Stomach (tissue), 9 donors: Measurements from ENCODE around the gene NTHL1. TPM values are rescaled to one million over a fixed set of nuclear protein-coding genes. Genes with fewer than 3 reads are reported as not detected.

Experiments used
- DNase-seq, 2 donors: peaks; one replicate each; pipeline versions ENCODE4 v3.0.0 to v3.0.0-alpha.2; 2013 to 2019
- H3K27ac ChIP-seq, 5 donors: fragments of 200-600 bp in 4 of 5; sonication (generic) in 4 of 5; one replicate each; pipeline ENCODE4 v1.5.1; 2013 to 2019; ENCODE audit warnings: mild to moderate bottlenecking in 1 of 5, moderate library complexity in 1 of 5
- H3K27me3 ChIP-seq, 3 donors: fragments of 200-600 bp; sonication (generic); one replicate each; pipeline ENCODE4 v1.5.1; 2017 to 2019; ENCODE audit warnings: mixed run types in 1 of 3
- H3K36me3 ChIP-seq, 4 donors: fragments of 200-600 bp; sonication (generic); 1 replicate in 3 of 4; 2 replicates in 1 of 4; pipeline ENCODE4 v1.5.1; 2016 to 2019
- H3K4me1 ChIP-seq, 4 donors: fragments of 200-600 bp; sonication (generic); one replicate each; pipeline ENCODE4 v1.5.1; 2016 to 2019
- H3K4me3 ChIP-seq, 4 donors: fragments of 200-600 bp; sonication (generic) in 3 of 4; one replicate each; pipeline ENCODE4 v1.5.1; 2016 to 2019; ENCODE audit warnings: mild to moderate bottlenecking in 1 of 4
- H3K9me3 ChIP-seq, 4 donors: fragments of 200-600 bp; sonication (generic); one replicate each; pipeline ENCODE4 v1.5.1; 2016 to 2019
- CTCF ChIP-seq, 7 experiments: fragments of 450-650 bp in 4 of 7; fragments of 200-600 bp in 3 of 7; sonication (generic) in 3 of 7; IDR thresholded peaks; one replicate each; pipeline ENCODE4 v1.5.1; 2016 to 2019; ENCODE audit warnings: antibody characterized with exemption in 7 of 7, control low read depth in 2 of 7, mild to moderate bottlenecking in 1 of 7
- EP300 ChIP-seq: sonication (generic); formaldehyde crosslinking; IDR thresholded peaks from one replicate; pipeline ENCODE4 v1.6.1; 2017; ENCODE audit warnings: antibody characterized with exemption
- POLR2A ChIP-seq, 4 donors: fragments of 450-650 bp; IDR thresholded peaks; one replicate each; pipeline ENCODE4 v1.6.1; 2016; ENCODE audit warnings: antibody characterized with exemption in 4 of 4, control low read depth in 2 of 4, mild to moderate bottlenecking in 1 of 4, moderate library complexity in 1 of 4
- POLR2AphosphoS5 ChIP-seq, 3 donors: sonication (generic); formaldehyde crosslinking; IDR thresholded peaks; one replicate each; pipeline ENCODE4 v1.6.1; 2016; ENCODE audit warnings: antibody characterized with exemption in 3 of 3
- WGBS, 5 donors: extraction: QIAGEN DNeasy Blood & Tissue Kit in 3 of 5; methylation state at CpG; one replicate each; pipeline versions ENCODE4 v1.1.5 to v1.1.7; 2013 to 2018; 5-methylcytosine and 5-hydroxymethylcytosine counted together
- intact Hi-C: fragments of 100-400 bp; cut with DNase I; formaldehyde crosslinking; loops from one replicate; pipeline ENCODE4 v1.15.1; 2023; ENCODE audit warnings: low total_unique reads
- polyA plus RNA-seq, 3 donors: library from polyadenylated mRNA; stranded (reverse); fragments of 200-250 nt; gene quantifications; one replicate each; pipeline ENCODE4 v1.2.3, GENCODE V29; 2013
- total RNA-seq, 5 donors: library from RNA; depleted of rRNA; stranded (reverse); fragments of >200 nt; gene quantifications; one replicate each; pipeline versions ENCODE4 v1.1.0 to v1.2.3, GENCODE V29; 2014 to 2016
- donor health status: healthy with polysubstance abuse.
- donor health status: Bipolar disorder and iron deficiency.
- donor health status: healthy.

The NTHL1 gene
- total and polyA plus RNA-seq, 8 donors = 2.3 to 663 (median 32.9) TPM

DNA sequence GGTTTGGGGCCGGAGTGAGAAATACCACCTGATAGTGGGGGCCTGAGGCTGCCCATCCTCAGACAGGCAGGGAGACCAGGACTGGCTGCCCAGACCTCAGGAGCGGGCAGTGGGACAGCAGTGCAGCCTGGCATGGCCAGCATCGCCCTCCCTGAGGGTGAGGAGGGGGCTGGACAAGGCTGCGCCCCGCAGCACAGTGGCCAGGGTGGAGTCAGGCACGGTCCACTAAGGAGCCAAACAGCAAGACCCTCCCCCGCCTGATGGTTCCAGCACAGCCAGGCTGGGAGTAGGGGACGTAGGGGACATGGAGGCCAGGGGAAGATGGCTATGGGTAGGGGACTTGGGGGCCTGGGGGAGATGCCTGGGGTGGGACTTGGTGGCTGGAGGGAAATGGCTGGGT is 41.3 kb downstream of the NTHL1 start:
- Histone ChIP-seq H3K4me3 (no peak overlapping the region), H3K9me3 (no peaks in the 10 kb centered on the region), H3K27ac (no peak overlapping the region), H3K4me1 (peaks cover 59 to 71% (median 68%) of the 10 kb centered on the region in 4 donors), H3K27me3 (no peaks in the 10 kb centered on the region), H3K36me3 (peaks cover 16 to 37% (median 32%) of the 10 kb centered on the region in 4 donors)
- WGBS, 5 donors = 91 to 94% (median 93%) methylated on average over 7 to 8 of the region's 8 CpGs
- DNase-seq = no peak
- intact Hi-C loops = no loop called here
- TF ChIP-seq POLR2A (IDR thresholded peaks at IDR 0.05) (no peak), CTCF (IDR thresholded peaks at IDR 0.05) (no peak), EP300 (no peak), POLR2AphosphoS5 (IDR thresholded peaks at IDR 0.05) (no peak)

GRCh38 chr16:2005646-2006045 is 42.0 kb downstream of the NTHL1 start:
- 66 to 81% (median 79%) methylated on average over 20 to 21 of the region's 21 CpGs for WGBS, 5 donors
- intact Hi-C loops = no loop called here
- Histone ChIP-seq H3K9me3 (no peaks in the 10 kb centered on the region), H3K27me3 (no peaks in the 10 kb centered on the region), H3K27ac (no peak overlapping the region), H3K4me3 (no peak overlapping the region), H3K4me1 (peaks cover 58 to 69% (median 66%) of the 10 kb centered on the region in 4 donors), H3K36me3 (peaks cover 22 to 44% (median 38%) of the 10 kb centered on the region in 4 donors)
- DNase-seq = no peak
- no peak for TF ChIP-seq POLR2A (IDR thresholded peaks at IDR 0.05)
- no peak for TF ChIP-seq CTCF (IDR thresholded peaks at IDR 0.05)
- no peak for TF ChIP-seq POLR2AphosphoS5 (IDR thresholded peaks at IDR 0.05)
- no peak for TF ChIP-seq EP300

DNA sequence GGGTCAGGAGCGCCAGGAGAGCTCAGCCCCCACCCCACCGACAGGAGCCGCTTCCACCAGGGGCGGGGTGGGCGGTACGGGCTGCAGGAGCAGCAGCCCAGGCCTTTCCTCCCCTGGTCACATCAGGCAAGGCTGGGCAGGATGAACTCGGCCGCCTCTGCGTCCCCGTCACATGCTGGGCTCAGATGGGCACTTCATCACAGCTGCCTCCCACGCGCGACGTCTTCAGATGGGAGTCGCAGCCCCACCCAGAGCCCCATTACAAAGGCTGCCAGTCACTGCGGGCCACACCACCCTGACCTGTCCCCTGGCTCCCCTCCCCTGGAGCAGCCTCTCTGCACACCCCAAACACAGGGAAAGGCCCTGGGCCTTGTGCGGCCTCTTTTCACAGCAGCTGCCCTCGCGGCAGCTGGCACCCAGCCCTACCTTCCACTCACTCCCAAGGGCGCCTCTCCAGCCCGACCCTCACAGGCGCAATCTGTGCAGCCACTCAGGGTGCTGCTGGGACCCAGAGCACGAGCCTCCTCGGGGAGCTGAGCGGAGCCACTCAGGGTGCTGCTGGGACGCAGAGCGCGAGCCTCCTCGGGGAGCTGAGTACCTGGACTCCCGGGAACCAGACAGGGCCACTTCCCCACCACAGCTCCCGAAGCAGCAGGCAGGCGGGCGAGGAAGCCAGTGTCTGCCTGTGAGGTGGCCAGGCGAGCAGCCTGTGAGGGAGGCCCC is 42.7 kb downstream of the NTHL1 start:
- H3K27ac ChIP-seq = no peak overlapping the region
- H3K27me3 ChIP-seq = no peaks in the 10 kb centered on the region
- no peaks in the 10 kb centered on the region for H3K9me3 ChIP-seq
- peak overlapping the region in 1 of 4 donors; percentile 29 for H3K4me3 ChIP-seq
- H3K36me3 ChIP-seq = peaks cover 29 to 51% (median 45%) of the 10 kb centered on the region in 4 donors
- intact Hi-C loops = no loop called here
- DNase-seq = no peak
- H3K4me1 ChIP-seq = peaks cover 51 to 63% (median 59%) of the 10 kb centered on the region in 4 donors
- whole genome bisulfite sequencing, 5 donors = 69 to 82% (median 77%) methylated on average over 25 to 34 of the region's 34 CpGs
- TF ChIP-seq POLR2A (IDR thresholded peaks at IDR 0.05) = no peak

DNA sequence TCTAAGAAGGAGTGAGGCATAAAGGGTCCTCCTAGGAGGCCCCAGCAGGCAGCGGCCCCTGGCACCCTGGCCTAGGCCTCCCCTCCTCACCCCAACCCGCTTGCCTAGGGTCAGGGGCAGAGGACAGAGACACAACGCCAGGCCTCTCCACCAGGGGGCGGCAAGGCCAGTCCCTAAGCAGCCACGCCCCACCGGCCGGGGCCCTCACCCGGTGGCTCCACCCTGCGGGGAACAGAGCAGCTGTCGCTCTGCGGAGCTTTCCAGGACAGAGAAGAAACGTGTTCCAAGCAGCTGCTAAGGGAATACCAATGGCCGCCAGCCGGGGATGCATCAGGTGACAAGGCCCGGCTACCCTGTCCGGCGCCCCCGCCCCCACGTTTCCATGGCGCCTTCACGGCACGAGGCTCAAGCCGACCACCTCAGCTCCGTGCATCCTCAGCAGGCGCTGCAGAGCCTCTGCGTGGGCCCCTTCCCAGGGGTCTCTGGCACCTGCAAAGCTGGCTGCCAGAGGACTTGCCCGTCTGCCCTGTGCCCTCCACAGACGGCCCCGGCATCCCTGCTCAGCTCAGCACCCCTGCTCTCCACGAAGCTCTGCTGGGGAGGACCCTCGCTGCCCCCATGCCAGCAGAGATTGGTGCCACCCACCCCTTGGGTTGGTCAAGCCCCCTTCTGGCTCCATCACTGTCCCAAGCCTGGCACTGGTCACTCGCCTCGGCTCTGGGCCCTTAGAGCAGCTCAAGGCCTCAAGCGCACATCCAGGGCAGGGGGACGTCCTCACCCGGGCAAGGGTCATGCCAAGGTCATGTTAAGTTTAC is 43.6 kb downstream of the NTHL1 start:
- peak in 1 of 3 donors; percentile 79 for TF ChIP-seq POLR2AphosphoS5 (IDR thresholded peaks at IDR 0.05)
- TF ChIP-seq CTCF (IDR thresholded peaks at IDR 0.05) = peak in 5 of 7 experiments; percentile 80 to 93 (median 90)
- no peak for TF ChIP-seq EP300
- intact Hi-C loops = no loop called here
- peak overlapping the region in 2 of 4 donors; percentile 18 to 29 for H3K4me3 ChIP-seq
- no peaks in the 10 kb centered on the region for H3K27me3 ChIP-seq
- peaks cover 38 to 60% (median 54%) of the 10 kb centered on the region in 4 donors for H3K36me3 ChIP-seq
- no peaks in the 10 kb centered on the region for H3K9me3 ChIP-seq
- H3K4me1 ChIP-seq = peaks cover 49 to 62% (median 57%) of the 10 kb centered on the region in 4 donors
- WGBS, 5 donors = 23 to 35% (median 26%) methylated on average over 23 to 36 of the region's 36 CpGs
- peak; percentile 94 to 96 for DNase-seq
- peak overlapping the region; percentile 32 to 64 (median 46) for H3K27ac ChIP-seq
